Measurements from ENCODE around the gene CNGA4. TPM values are rescaled to one million over a fixed set of nuclear protein-coding genes. Genes with fewer than 3 reads are reported as not detected.

Gene CNGA4
- total and polyA plus RNA-seq, 2 of the 4 experiments (the other 2 are of a cell fraction), result under 0.01 to 0.12 TPM

- H3K4me2 ChIP-seq (ENCODE audit: low read depth, low read length), result no peak overlapping the region
- H2AK9ac ChIP-seq (replicated peaks; ENCODE audit: low read depth, low read length, poor library complexity), result no peak overlapping the region
- H4K20me1 ChIP-seq (ENCODE audit: insufficient read depth, low read length), result no peaks in the 10 kb centered on the region
- no peak overlapping the region for H4K91ac ChIP-seq (ENCODE audit: insufficient read depth, low read depth, low read length)
- no peak overlapping the region for H2BK5ac ChIP-seq (ENCODE audit: low read depth, low read length, poor library complexity, severe bottlenecking)
- H3K9ac ChIP-seq (ENCODE audit: low read depth, low read length), result no peak overlapping the region
- in situ Hi-C loops (cut with MboI; ENCODE audit: low sequenced_read_pairs), result no loop called here
- no peak for ATAC-seq (ENCODE audit: low read depth)
- BruUV-seq (replicated peaks), result no TSS peak
- H3K23ac ChIP-seq (ENCODE audit: low read depth, low read length), result no peak overlapping the region
- H3K14ac ChIP-seq (replicated peaks; ENCODE audit: low read depth, low read length), result no peak overlapping the region
- H4K5ac ChIP-seq (ENCODE audit: low read depth, low read length), result no peak overlapping the region
- no peak overlapping the region for H3K4me3 ChIP-seq (ENCODE audit: insufficient read depth, low read depth, low read length)
- no peak overlapping the region for H3K56ac ChIP-seq (ENCODE audit: extremely low read depth, insufficient read depth, low read length)
- H2AFZ ChIP-seq (replicated peaks; ENCODE audit: low read length, poor library complexity), result no peak overlapping the region
- CTCF ChIA-PET, result no interaction called here
- H3K79me1 ChIP-seq (ENCODE audit: low read depth in 1 of 2, low read length in 2 of 2), result no peaks in the 10 kb centered on the region
- H3K27me3 ChIP-seq (ENCODE audit: control insufficient read depth, insufficient read depth, low read length), result no peaks in the 10 kb centered on the region
- H3K4ac ChIP-seq (ENCODE audit: low read depth, low read length), result no peak overlapping the region
- H3K18ac ChIP-seq (ENCODE audit: low read depth, low read length), result no peak overlapping the region
- POLR2A ChIA-PET (ENCODE audit: unreplicated experiment), result no interaction called here
- H2BK20ac ChIP-seq (ENCODE audit: low read depth, low read length), result no peak overlapping the region
- TF ChIP-seq ELK1 (IDR thresholded peaks at IDR 0.05; ENCODE audit: borderline replicate concordance, low read depth, low read length), result no peak
- no peak for TF ChIP-seq CHD1 (IDR thresholded peaks at IDR 0.05; ENCODE audit: low read depth, low read length)
- no peak for TF ChIP-seq RAD21 (IDR thresholded peaks at IDR 0.05; ENCODE audit: low read length)
- no peak for TF ChIP-seq SMC3 (IDR thresholded peaks at IDR 0.05; ENCODE audit: low read depth, low read length)
- TF ChIP-seq FOS (IDR thresholded peaks at IDR 0.05; ENCODE audit: low read depth, low read length), result no peak
- no peak for TF ChIP-seq RFX5 (IDR thresholded peaks at IDR 0.05; ENCODE audit: low read depth, low read length)
- TF ChIP-seq MAZ (IDR thresholded peaks at IDR 0.05; ENCODE audit: borderline replicate concordance, low read depth, low read length), result no peak
- no peak for TF ChIP-seq BHLHE40 (IDR thresholded peaks at IDR 0.05; ENCODE audit: low read depth, low read length)
- no peak for TF ChIP-seq RCOR1 (IDR thresholded peaks at IDR 0.05; ENCODE audit: insufficient replicate concordance, low read length)
- TF ChIP-seq MXI1 (IDR thresholded peaks at IDR 0.05; ENCODE audit: borderline replicate concordance, low read depth, low read length), result no peak
- TF ChIP-seq POLR2A (IDR thresholded peaks at IDR 0.05; ENCODE audit: low read depth, low read length), result no peak
- no peak for TF ChIP-seq NFE2L2 (IDR thresholded peaks at IDR 0.05; ENCODE audit: low read depth, low read length)
- TF ChIP-seq MAFK (IDR thresholded peaks at IDR 0.05; ENCODE audit: low read depth, low read length), result no peak
- TF ChIP-seq USF2 (IDR thresholded peaks at IDR 0.05; ENCODE audit: low read depth, low read length), result no peak
- no peak for TF ChIP-seq CTCF (conservative IDR thresholded peaks at IDR 0.05; ENCODE audit: low read depth, low read length)
- no peak for TF ChIP-seq CEBPB (IDR thresholded peaks at IDR 0.05; ENCODE audit: low read depth, low read length)
- no peak overlapping the region for H4K8ac ChIP-seq (ENCODE audit: low read depth in 2 of 2, low read length in 2 of 2)
- no peak overlapping the region for H2BK15ac ChIP-seq (ENCODE audit: low read depth, low read length)
- WGBS, 2 experiments (ENCODE audit: extremely low coverage in 2 of 2, insufficient read length in 1 of 2), result no CpG with 5 or more reads among the region's 3 CpGs
- intact Hi-C loops (cut with micrococcal nuclease), result no loop called here
- no peaks in the 10 kb centered on the region for H3K9me3 ChIP-seq (ENCODE audit: control insufficient read depth, insufficient read depth, low read length)
- no peak overlapping the region for H3K27ac ChIP-seq (ENCODE audit: insufficient read depth, low read length)
- H3K4me1 ChIP-seq (ENCODE audit: control insufficient read depth, insufficient read depth, low read length), result no peaks in the 10 kb centered on the region
- H2AK5ac ChIP-seq (ENCODE audit: low read depth, low read length), result no peak overlapping the region
- dilution Hi-C loops (cut with HindIII; ENCODE audit: low sequenced_read_pairs, unreplicated experiment), result no loop called here
- peaks cover 6% of the 10 kb centered on the region for H3K36me3 ChIP-seq (ENCODE audit: control insufficient read depth, insufficient read depth, low read length)
- H2BK120ac ChIP-seq (ENCODE audit: low read depth, low read length), result no peak overlapping the region
- no peak for DNase-seq
- H3K9me1 ChIP-seq (ENCODE audit: insufficient read depth, low read length), result no peaks in the 10 kb centered on the region
Measured at GRCh38 chr11:6203327-6203726, 35.6 kb upstream of the CNGA4 start.
